Brain microvascular endothelial cell (primary cell): ENCODE measurements around the gene DENND5B.
A peak's percentile ranks its signal among the peaks of the same experiment; 100 is the strongest.
"Not testable (repeated sequence)": the region's sequence is repeated elsewhere in the genome, so short reads cannot be mapped to it uniquely, and the experiment has no call there.

Experiments used
- DNase-seq: peaks from one replicate; pipeline ENCODE4 v3.0.0-alpha.2; 2020
- H3K27ac ChIP-seq: fragments of 250-450 bp; sonication (Bioruptor Pico); 2 replicates; pipeline ENCODE4 v1.5.1; 2020; ENCODE audit warnings: mild to moderate bottlenecking, moderate library complexity
- H3K27me3 ChIP-seq: fragments of 250-450 bp; sonication (Bioruptor Pico); replicated peaks from 2 replicates; pipeline ENCODE4 v1.5.1; 2020; ENCODE audit warnings: mild to moderate bottlenecking
- H3K36me3 ChIP-seq: fragments of 250-450 bp; sonication (Bioruptor Pico); replicated peaks from 2 replicates; pipeline ENCODE4 v1.5.1; 2020; ENCODE audit warnings: mild to moderate bottlenecking
- H3K4me3 ChIP-seq: 2 replicates; pipeline ENCODE4 v1.5.1; 2011; ENCODE audit warnings: low read depth, mild to moderate bottlenecking, control low read depth, low read length, moderate library complexity
- in situ Hi-C: cut with HindIII; loops from 2 replicates; pipeline ENCODE4 v1.10.0; 2017; ENCODE audit warnings: low sequenced_read_pairs, low pct_ligation_motif_present
- TF ChIP-seq, protein P1 (sequence below): IDR thresholded peaks from 2 replicates; pipeline ENCODE4 v1.5.1; 2011; ENCODE audit warnings: low read depth, mild to moderate bottlenecking, moderate library complexity, low read length, control low read depth, inconsistent platforms; ENCODE audit errors: missing control alignments

The DENND5B gene

DNA sequence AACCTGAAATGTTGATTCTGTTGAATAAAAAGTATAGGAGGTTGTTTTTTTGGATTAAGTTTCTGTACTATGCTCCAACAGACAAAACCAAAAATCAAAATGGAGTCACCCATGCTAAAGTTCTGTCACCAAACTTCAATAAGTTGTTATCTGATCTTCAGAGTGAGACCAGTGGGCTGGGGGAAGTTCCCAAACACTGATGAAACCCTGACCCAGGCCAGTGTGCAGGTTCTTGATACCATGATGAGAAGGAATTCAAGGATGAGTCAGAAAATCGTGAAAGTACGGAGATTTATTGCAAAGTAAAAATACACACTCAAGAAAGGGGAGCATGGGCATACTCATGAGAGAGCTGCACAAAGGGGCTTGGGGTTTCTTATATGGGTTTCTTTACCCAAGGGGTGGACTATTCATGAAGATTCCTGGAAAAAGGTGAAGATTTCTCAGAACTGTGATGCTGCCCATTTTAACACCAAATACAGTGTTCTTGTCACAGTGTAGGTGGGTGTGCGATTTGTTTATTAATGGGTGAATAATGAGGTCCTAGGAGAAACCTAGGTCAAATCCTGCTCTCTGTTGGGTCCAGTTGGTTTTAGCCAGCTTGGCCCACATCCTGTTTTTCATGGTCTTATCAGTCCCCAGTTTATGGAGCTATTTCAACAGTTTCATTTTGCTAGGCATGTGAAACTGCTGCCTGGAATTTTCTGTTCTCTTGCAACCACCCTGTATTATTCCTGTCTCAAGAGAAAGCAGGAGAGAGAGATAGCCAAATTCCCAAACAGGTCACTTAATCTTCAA, 27.5 kb upstream of the DENND5B start:
- in situ Hi-C loops = no loop called here
- Histone ChIP-seq H3K36me3 (no peaks in the 10 kb centered on the region), H3K4me3 (no peak overlapping the region), H3K27ac (peak overlapping the region; percentile 51), H3K27me3 (no peaks in the 10 kb centered on the region)
- peak; percentile 53 for DNase-seq
- TF ChIP-seq, protein P1, sequence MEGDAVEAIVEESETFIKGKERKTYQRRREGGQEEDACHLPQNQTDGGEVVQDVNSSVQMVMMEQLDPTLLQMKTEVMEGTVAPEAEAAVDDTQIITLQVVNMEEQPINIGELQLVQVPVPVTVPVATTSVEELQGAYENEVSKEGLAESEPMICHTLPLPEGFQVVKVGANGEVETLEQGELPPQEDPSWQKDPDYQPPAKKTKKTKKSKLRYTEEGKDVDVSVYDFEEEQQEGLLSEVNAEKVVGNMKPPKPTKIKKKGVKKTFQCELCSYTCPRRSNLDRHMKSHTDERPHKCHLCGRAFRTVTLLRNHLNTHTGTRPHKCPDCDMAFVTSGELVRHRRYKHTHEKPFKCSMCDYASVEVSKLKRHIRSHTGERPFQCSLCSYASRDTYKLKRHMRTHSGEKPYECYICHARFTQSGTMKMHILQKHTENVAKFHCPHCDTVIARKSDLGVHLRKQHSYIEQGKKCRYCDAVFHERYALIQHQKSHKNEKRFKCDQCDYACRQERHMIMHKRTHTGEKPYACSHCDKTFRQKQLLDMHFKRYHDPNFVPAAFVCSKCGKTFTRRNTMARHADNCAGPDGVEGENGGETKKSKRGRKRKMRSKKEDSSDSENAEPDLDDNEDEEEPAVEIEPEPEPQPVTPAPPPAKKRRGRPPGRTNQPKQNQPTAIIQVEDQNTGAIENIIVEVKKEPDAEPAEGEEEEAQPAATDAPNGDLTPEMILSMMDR = no peak

DNA sequence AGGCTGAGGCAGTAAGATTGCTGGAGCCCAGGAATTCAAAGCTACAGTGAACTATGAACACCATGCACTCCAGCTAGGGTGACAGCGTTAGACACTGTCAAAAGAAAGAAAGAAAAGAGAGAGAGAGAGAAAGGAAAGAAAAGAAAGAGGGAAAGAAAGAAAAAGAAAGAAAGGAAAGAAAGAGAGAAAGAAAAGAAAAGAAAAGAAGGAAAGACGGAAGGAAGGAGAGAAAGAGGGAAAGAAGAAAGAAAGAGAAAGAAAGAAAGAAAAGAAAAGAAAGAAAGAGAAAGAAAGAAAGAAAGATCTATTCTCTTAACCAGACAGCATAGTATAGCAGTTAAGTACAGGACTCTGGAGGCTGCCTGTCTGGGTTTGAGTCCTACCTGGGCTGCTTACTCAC, 21.9 kb upstream of the DENND5B start:
- in situ Hi-C loops = no loop called here
- no peak for DNase-seq
- Histone ChIP-seq H3K27ac (no peak overlapping the region), H3K27me3 (no peaks in the 10 kb centered on the region), H3K4me3 (no peak overlapping the region), H3K36me3 (no peaks in the 10 kb centered on the region)
- TF ChIP-seq, protein P1 = no peak

DNA sequence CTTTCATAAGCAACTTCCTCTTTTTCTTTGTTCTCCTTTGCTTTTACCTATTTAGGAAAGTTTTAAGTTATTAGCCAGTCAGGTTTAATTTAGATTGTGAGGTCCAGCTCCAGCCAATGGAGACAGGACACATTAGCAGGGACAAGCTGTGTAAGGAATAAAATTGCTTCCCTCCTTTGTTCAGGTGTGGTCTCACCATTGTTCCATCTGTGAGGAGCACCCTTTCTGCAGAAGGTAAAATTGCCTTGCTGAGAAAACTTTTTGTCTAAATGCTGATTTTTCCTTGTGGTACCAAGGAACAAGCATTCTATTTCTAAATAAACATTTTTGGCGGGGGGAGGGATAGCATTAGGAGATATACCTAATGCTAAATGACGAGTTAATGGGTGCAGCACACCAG, 17.4 kb upstream of the DENND5B start:
- H3K36me3 ChIP-seq, in situ Hi-C loops, DNase-seq, H3K27ac ChIP-seq, H3K27me3 ChIP-seq, H3K4me3 ChIP-seq: not testable (repeated sequence)

DNA sequence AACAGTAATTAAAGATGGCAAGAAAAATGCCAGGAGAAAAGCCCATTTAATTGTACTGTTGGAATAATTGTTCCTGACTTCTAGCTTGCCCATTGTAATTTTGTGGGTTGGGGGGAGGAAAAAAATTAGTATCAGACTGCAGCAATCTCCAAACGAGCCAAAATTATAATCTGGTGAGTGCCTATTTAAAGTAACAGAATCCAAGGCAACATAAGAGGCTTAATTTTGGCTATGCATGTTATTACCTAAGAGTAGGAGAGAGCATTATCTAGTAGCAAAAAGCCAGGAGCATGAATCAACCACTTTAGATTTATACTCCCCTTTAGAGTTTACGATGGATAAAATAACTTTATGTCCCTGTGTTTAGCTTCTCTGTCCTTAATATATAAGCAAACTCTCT, 14.6 kb upstream of the DENND5B start:
- Histone ChIP-seq H3K36me3 (no peaks in the 10 kb centered on the region), H3K27ac (no peak overlapping the region), H3K27me3 (no peaks in the 10 kb centered on the region), H3K4me3 (no peak overlapping the region)
- in situ Hi-C loops = no loop called here
- TF ChIP-seq, protein P1 = no peak
- no peak for DNase-seq

DNA sequence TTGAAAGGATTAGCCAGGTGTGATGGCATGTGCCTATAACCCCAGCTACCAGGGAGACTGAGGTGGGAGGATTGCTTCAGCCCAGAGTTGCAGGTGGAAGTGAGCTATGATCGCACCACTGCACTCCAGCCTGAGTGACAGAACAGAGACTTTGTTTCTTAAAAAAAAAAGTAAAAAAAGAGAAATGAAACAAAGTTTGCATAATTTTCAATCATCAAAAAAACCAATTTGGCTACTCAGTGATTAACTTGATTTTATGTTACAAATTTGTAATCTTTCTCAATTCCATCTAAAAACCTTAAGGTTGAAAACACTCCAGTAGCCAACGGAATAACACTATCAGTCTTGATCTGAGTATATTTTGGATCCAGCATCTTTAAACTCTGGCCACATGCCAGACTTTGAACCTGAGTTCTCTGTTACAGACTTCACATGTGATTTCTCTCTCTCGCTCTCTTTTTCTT, 12.6 kb upstream of the DENND5B start:
- TF ChIP-seq, protein P1 = no peak
- Histone ChIP-seq H3K36me3 (no peaks in the 10 kb centered on the region), H3K4me3 (no peak overlapping the region), H3K27ac (no peak overlapping the region), H3K27me3 (no peaks in the 10 kb centered on the region)
- DNase-seq = no peak
- in situ Hi-C loops = no loop called here

DNA sequence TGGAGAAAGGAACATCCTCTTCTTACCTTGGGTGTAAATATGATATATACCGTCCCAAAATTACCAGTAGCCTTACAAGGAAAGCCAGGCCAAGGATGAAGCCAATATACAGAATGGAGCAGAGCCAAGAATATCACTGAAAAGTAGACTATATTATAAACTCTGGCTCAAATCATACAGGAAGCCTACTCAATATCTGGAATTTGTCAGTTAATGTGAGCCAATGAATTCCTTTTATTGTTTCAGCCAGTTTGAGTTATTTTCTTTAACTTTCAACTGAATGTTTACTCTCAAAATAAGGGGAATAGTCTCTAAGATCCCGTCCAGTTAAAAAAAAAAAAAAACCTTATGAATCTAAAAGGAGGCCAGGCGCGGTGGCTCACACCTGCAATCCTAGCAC, 9.8 kb upstream of the DENND5B start:
- H3K27ac ChIP-seq = no peak overlapping the region
- H3K4me3 ChIP-seq = no peak overlapping the region
- in situ Hi-C loops = no loop called here
- TF ChIP-seq, protein P1 = no peak
- no peaks in the 10 kb centered on the region for H3K36me3 ChIP-seq
- H3K27me3 ChIP-seq = no peaks in the 10 kb centered on the region
- no peak for DNase-seq
